ENCODE data around the gene CD99.

DNA sequence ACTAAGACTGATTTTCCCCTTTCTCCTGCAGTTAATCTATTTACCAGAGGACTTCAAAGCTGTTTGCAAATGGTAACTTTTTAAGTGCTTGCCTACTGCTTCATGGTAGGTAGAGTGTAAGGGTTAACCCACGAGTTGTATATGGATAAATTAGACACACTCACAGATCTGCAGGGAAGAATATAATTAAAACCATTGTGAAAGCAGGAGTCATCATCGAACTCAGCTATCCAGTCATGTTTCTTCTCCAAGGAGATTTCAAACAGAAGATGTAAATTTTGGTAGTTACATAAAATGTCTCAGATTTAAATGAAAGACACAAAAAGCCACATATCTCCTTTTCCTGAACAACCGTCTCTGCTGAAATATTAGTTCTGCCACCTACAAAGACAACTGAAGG, 60.2 kb downstream of the CD99 start:
- TF ChIP-seq, protein P1, sequence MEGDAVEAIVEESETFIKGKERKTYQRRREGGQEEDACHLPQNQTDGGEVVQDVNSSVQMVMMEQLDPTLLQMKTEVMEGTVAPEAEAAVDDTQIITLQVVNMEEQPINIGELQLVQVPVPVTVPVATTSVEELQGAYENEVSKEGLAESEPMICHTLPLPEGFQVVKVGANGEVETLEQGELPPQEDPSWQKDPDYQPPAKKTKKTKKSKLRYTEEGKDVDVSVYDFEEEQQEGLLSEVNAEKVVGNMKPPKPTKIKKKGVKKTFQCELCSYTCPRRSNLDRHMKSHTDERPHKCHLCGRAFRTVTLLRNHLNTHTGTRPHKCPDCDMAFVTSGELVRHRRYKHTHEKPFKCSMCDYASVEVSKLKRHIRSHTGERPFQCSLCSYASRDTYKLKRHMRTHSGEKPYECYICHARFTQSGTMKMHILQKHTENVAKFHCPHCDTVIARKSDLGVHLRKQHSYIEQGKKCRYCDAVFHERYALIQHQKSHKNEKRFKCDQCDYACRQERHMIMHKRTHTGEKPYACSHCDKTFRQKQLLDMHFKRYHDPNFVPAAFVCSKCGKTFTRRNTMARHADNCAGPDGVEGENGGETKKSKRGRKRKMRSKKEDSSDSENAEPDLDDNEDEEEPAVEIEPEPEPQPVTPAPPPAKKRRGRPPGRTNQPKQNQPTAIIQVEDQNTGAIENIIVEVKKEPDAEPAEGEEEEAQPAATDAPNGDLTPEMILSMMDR (IDR thresholded peaks at IDR 0.05) = no peak
- TF ChIP-seq POLR2A (IDR thresholded peaks at IDR 0.05) = no peak

Data from body of pancreas (tissue), 4 donors.